Natural killer cell (primary cell): ENCODE measurements around the gene ASMT. TPM values are rescaled to one million over a fixed set of nuclear protein-coding genes. Genes with fewer than 3 reads are reported as not detected.

Experiments
- ATAC-seq, 3 donors: fragments of 150-1000 bp in 2 of 3; fragments of 200-7000 bp in 1 of 3; cut with Tn5 transposase; 1 replicate in 1 of 3; 2 replicates in 2 of 3; pipeline ENCODE4 v1.10.0; 2021; ENCODE audit warnings: mild to moderate bottlenecking in 2 of 3, moderate library complexity in 2 of 3
- DNase-seq, 2 donors: peaks; one replicate each; pipeline versions ENCODE4 v3.0.0 to v3.0.0-alpha.2; 2013 to 2021; ENCODE audit warnings: mixed read lengths in 1 of 2
- H3K27ac ChIP-seq: one replicate; pipeline ENCODE4 v1.5.1; 2013; ENCODE audit warnings: mild to moderate bottlenecking, low read length
- H3K27me3 ChIP-seq: one replicate; pipeline ENCODE4 v1.6.1; 2013; ENCODE audit warnings: low read length; ENCODE audit not compliant: control insufficient read depth, insufficient read depth
- H3K36me3 ChIP-seq: one replicate; pipeline ENCODE4 v1.6.1; 2013; ENCODE audit warnings: low read length; ENCODE audit not compliant: control insufficient read depth, insufficient read depth
- H3K4me1 ChIP-seq: one replicate; pipeline ENCODE4 v1.6.1; 2013; ENCODE audit warnings: low read length; ENCODE audit not compliant: control insufficient read depth, insufficient read depth
- H3K4me3 ChIP-seq: one replicate; pipeline ENCODE4 v1.5.1; 2013; ENCODE audit warnings: low read length
- H3K9me3 ChIP-seq: one replicate; pipeline ENCODE4 v1.6.1; 2013; ENCODE audit warnings: low read length; ENCODE audit not compliant: control insufficient read depth, insufficient read depth
- H3K27ac Mint-ChIP-seq, 2 donors: one replicate each; pipeline ENCODE4 v1.8.0; 2022; ENCODE audit warnings: mild to moderate bottlenecking in 2 of 2, mixed read lengths in 2 of 2, moderate library complexity in 1 of 2
- H3K27me3 Mint-ChIP-seq, 2 donors: one replicate each; pipeline ENCODE4 v1.8.0; 2022; ENCODE audit warnings: low read depth in 2 of 2, mixed read lengths in 2 of 2
- H3K36me3 Mint-ChIP-seq: one replicate; pipeline ENCODE4 v1.8.0; 2022; ENCODE audit warnings: mixed read lengths
- H3K4me1 Mint-ChIP-seq, 2 donors: one replicate each; pipeline ENCODE4 v1.8.0; 2022; ENCODE audit warnings: mixed read lengths in 2 of 2
- H3K4me3 Mint-ChIP-seq: one replicate; pipeline ENCODE4 v1.8.0; 2022; ENCODE audit warnings: mild to moderate bottlenecking, moderate library complexity, mixed read lengths
- H3K9me3 Mint-ChIP-seq, 2 donors: one replicate each; pipeline ENCODE4 v1.8.0; 2022; ENCODE audit warnings: mixed read lengths in 2 of 2
- WGBS: methylation state at CpG from one replicate; pipeline ENCODE4 v1.1.7; 2013; ENCODE audit warnings: missing lambda C conversion rate; ENCODE audit not compliant: insufficient coverage; 5-methylcytosine and 5-hydroxymethylcytosine counted together
- intact Hi-C: fragments of 100-400 bp; cut with micrococcal nuclease; formaldehyde crosslinking; loops from one replicate; pipeline ENCODE4 v1.14.2; 2022
- total RNA-seq, 4 donors: library from RNA; stranded (reverse); fragments of 120-200 nt in 1 of 4; gene quantifications; one replicate each; pipeline versions ENCODE4 v1.2.3 to v1.2.4, GENCODE V29; 2013 to 2022
- TF ChIP-seq, protein P1 (sequence below): fragments of 200-600 bp; IDR thresholded peaks from one replicate; pipeline ENCODE4 v1.8.0; 2022; ENCODE audit warnings: antibody characterized with exemption

The ASMT gene
- total RNA-seq, 3 donors from 2014 or later (not counting 1 experiment from before 2014, with no cell fraction given) = 0.79 to 1.8 (median 1.5) TPM

DNA sequence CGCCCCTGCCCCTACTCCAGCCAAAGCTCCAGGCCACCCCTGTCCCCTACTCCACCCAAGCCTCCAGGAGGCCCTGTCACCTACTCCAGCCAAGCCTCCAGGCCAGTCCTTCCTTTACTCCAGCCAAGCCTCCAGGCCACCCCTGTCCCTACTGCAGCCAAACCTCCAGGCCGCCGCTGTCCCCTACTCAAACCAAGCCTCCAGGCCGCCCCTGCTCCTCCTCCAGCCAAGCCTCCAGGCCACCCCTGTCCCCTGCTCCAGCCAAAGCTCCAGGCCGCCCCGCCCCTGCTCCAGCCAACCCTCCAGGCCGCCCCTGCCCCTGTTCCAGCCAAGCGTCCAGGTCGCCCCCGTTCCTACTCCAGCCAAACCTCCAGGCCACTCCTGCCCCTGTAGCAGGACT lies 5.1 kb upstream of the ASMT start:
- Mint-ChIP-seq H3K27me3 (no peaks in the 10 kb centered on the region), H3K36me3 (no peaks in the 10 kb centered on the region), H3K27ac (no peak overlapping the region), H3K4me3 (no peak overlapping the region), H3K9me3 (no peaks in the 10 kb centered on the region), H3K4me1 (peaks cover 0 to 7% of the 10 kb centered on the region in 2 donors)
- 94% methylated on average over 10 of the region's 10 CpGs for WGBS
- DNase-seq (no peak), ATAC-seq (no peak)
- intact Hi-C loops = no loop called here
- Histone ChIP-seq H3K4me3 (no peak overlapping the region), H3K36me3 (no peaks in the 10 kb centered on the region), H3K27me3 (no peaks in the 10 kb centered on the region), H3K27ac (no peak overlapping the region), H3K4me1 (no peaks in the 10 kb centered on the region), H3K9me3 (no peaks in the 10 kb centered on the region)
- TF ChIP-seq, protein P1, sequence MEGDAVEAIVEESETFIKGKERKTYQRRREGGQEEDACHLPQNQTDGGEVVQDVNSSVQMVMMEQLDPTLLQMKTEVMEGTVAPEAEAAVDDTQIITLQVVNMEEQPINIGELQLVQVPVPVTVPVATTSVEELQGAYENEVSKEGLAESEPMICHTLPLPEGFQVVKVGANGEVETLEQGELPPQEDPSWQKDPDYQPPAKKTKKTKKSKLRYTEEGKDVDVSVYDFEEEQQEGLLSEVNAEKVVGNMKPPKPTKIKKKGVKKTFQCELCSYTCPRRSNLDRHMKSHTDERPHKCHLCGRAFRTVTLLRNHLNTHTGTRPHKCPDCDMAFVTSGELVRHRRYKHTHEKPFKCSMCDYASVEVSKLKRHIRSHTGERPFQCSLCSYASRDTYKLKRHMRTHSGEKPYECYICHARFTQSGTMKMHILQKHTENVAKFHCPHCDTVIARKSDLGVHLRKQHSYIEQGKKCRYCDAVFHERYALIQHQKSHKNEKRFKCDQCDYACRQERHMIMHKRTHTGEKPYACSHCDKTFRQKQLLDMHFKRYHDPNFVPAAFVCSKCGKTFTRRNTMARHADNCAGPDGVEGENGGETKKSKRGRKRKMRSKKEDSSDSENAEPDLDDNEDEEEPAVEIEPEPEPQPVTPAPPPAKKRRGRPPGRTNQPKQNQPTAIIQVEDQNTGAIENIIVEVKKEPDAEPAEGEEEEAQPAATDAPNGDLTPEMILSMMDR = no peak

DNA sequence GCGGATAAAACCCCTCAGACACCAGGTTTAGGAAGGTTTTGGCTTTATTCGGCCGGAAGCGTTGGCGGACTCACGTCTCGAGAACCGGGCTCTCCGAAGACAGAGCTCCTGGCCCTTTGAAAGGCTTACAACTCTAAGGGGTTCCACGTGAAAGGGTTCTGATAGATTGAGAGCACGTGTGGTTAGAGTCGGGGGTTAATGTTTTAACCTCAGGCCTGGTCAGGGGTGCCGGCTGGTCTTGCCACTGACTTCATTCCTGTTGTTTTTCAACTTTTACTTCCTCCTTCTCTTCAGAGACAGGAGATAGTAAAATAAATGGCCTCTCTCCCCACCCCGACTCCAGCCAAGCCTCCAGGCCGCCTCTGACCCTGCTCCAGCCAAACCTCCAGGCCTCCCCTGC lies 4.7 kb upstream of the ASMT start:
- Mint-ChIP-seq H3K4me3 (no peak overlapping the region), H3K27ac (peak overlapping the region in 1 of 2 donors; percentile 31), H3K36me3 (no peaks in the 10 kb centered on the region), H3K9me3 (no peaks in the 10 kb centered on the region), H3K27me3 (no peaks in the 10 kb centered on the region), H3K4me1 (peaks cover 0 to 7% of the 10 kb centered on the region in 2 donors)
- intact Hi-C loops = no loop called here
- DNase-seq (no peak), ATAC-seq (no peak)
- no peaks in the 10 kb centered on the region for H3K9me3 ChIP-seq
- WGBS = 59% methylated on average over 14 of the region's 15 CpGs
- TF ChIP-seq, protein P1 = no peak
- no peak overlapping the region for H3K27ac ChIP-seq
- no peaks in the 10 kb centered on the region for H3K4me1 ChIP-seq
- no peaks in the 10 kb centered on the region for H3K27me3 ChIP-seq
- H3K4me3 ChIP-seq = no peak overlapping the region
- H3K36me3 ChIP-seq = no peaks in the 10 kb centered on the region

- Histone ChIP-seq H3K36me3 (no peaks in the 10 kb centered on the region), H3K27ac (no peak overlapping the region), H3K27me3 (no peaks in the 10 kb centered on the region), H3K4me1 (no peaks in the 10 kb centered on the region), H3K9me3 (no peaks in the 10 kb centered on the region), H3K4me3 (no peak overlapping the region)
- intact Hi-C loops = no loop called here
- ATAC-seq (no peak), DNase-seq (no peak)
- H3K27ac Mint-ChIP-seq = peak overlapping the region in 1 of 2 donors; percentile 31
- TF ChIP-seq, protein P1 = no peak
- H3K27me3 Mint-ChIP-seq = no peaks in the 10 kb centered on the region
- H3K9me3 Mint-ChIP-seq = no peaks in the 10 kb centered on the region
- H3K4me3 Mint-ChIP-seq = no peak overlapping the region
- H3K4me1 Mint-ChIP-seq = peaks cover 0 to 7% of the 10 kb centered on the region in 2 donors
- 79% methylated on average over 12 of the region's 12 CpGs for WGBS
- H3K36me3 Mint-ChIP-seq = no peaks in the 10 kb centered on the region
Measured at GRCh38 chrX:1610736-1611135, 4.1 kb upstream of the ASMT start.

DNA sequence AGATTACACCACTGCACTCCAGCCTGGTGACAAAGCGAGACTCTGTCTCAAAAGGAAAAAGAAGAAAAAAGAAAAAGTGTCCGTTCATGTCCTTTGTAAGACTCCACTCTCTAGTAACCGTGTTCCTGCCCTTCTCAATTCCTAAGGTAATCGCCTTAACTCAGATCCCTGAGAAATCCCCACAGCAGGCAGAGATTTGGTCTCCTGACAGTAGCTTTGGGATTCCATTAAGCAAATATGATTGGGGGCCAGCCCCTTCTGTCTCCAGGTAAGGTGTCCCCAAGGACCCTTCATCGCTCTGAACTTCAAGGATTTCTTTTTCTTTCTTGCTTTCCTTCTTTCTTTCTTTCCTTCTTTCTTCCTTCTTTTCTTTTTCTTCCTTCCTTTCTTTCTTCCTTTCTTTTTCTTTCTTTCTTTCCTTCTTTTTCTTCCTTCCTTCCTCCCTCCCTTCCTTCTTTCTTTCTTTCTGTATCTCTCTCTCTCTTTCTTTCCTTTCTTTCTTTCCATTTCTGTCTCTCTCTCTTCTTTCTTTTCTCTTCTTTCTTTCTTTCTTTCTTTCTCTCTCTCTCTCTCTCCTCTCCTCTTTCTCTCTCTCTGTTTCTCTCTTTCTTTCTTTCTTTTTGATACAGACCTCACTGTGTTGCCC lies 2.1 kb upstream of the ASMT start:
- no peaks in the 10 kb centered on the region for H3K36me3 Mint-ChIP-seq
- no peak overlapping the region for H3K27ac Mint-ChIP-seq
- Histone ChIP-seq H3K4me1 (no peaks in the 10 kb centered on the region), H3K36me3 (no peaks in the 10 kb centered on the region), H3K4me3 (no peak overlapping the region), H3K9me3 (no peaks in the 10 kb centered on the region), H3K27me3 (no peaks in the 10 kb centered on the region), H3K27ac (no peak overlapping the region)
- TF ChIP-seq, protein P1 = no peak
- DNase-seq (no peak), ATAC-seq (no peak)
- H3K4me3 Mint-ChIP-seq = no peak overlapping the region
- peaks cover 0 to 7% of the 10 kb centered on the region in 2 donors for H3K4me1 Mint-ChIP-seq
- H3K9me3 Mint-ChIP-seq = no peaks in the 10 kb centered on the region
- H3K27me3 Mint-ChIP-seq = no peaks in the 10 kb centered on the region
- 92% methylated on average over 5 of the region's 5 CpGs for WGBS
- intact Hi-C loops = no loop called here
